Measurements from ENCODE around the gene OPRM1.

DNA sequence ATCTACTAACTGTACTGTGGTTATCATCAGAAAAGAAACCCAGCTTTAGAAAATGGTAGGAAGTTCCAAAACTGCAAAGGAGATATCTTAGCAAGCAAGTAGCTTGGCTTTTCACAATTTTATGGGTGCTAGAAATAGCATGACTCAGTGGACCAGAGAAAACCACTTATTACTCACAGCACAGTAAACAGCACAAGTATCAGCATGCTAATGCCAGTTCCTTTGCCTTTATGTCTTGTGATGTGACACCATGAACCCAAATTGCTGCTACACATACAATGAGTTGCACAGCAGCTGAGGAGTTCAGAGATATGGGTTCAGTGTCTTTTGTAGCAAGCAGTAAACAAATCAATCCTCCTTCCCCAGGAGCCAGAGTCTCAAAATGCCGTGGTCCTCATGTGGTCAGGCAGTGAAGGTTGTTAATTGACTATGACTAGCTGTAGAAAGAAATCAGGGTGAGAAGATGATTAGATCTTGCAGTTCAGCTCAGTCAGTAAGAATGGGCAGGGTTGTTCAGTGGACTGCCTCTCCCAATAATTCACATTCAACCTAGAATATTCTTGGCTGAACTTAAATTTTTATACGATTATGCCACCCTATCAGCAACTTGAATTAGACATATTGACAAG is 73.3 kb downstream of the OPRM1 start:
- TF ChIP-seq, protein P1, sequence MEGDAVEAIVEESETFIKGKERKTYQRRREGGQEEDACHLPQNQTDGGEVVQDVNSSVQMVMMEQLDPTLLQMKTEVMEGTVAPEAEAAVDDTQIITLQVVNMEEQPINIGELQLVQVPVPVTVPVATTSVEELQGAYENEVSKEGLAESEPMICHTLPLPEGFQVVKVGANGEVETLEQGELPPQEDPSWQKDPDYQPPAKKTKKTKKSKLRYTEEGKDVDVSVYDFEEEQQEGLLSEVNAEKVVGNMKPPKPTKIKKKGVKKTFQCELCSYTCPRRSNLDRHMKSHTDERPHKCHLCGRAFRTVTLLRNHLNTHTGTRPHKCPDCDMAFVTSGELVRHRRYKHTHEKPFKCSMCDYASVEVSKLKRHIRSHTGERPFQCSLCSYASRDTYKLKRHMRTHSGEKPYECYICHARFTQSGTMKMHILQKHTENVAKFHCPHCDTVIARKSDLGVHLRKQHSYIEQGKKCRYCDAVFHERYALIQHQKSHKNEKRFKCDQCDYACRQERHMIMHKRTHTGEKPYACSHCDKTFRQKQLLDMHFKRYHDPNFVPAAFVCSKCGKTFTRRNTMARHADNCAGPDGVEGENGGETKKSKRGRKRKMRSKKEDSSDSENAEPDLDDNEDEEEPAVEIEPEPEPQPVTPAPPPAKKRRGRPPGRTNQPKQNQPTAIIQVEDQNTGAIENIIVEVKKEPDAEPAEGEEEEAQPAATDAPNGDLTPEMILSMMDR (IDR thresholded peaks at IDR 0.05; ENCODE audit: insufficient read depth, low read length), result no peak
- TF ChIP-seq POLR2AphosphoS5 (IDR thresholded peaks at IDR 0.05; ENCODE audit: low read depth), result no peak
- TF ChIP-seq, protein P2, sequence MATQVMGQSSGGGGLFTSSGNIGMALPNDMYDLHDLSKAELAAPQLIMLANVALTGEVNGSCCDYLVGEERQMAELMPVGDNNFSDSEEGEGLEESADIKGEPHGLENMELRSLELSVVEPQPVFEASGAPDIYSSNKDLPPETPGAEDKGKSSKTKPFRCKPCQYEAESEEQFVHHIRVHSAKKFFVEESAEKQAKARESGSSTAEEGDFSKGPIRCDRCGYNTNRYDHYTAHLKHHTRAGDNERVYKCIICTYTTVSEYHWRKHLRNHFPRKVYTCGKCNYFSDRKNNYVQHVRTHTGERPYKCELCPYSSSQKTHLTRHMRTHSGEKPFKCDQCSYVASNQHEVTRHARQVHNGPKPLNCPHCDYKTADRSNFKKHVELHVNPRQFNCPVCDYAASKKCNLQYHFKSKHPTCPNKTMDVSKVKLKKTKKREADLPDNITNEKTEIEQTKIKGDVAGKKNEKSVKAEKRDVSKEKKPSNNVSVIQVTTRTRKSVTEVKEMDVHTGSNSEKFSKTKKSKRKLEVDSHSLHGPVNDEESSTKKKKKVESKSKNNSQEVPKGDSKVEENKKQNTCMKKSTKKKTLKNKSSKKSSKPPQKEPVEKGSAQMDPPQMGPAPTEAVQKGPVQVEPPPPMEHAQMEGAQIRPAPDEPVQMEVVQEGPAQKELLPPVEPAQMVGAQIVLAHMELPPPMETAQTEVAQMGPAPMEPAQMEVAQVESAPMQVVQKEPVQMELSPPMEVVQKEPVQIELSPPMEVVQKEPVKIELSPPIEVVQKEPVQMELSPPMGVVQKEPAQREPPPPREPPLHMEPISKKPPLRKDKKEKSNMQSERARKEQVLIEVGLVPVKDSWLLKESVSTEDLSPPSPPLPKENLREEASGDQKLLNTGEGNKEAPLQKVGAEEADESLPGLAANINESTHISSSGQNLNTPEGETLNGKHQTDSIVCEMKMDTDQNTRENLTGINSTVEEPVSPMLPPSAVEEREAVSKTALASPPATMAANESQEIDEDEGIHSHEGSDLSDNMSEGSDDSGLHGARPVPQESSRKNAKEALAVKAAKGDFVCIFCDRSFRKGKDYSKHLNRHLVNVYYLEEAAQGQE (IDR thresholded peaks at IDR 0.05; ENCODE audit: insufficient replicate concordance, low read depth), result no peak
- no peak for TF ChIP-seq GABPA (IDR thresholded peaks at IDR 0.05; ENCODE audit: low read depth)
- TF ChIP-seq SPI1 (IDR thresholded peaks at IDR 0.05; ENCODE audit: borderline replicate concordance, low read depth), result no peak

All from HL-60 (cell line).